Tongue (tissue), 2 donors: ENCODE data around the gene FERMT3. TPM values are rescaled to one million over a fixed set of nuclear protein-coding genes. Genes with fewer than 3 reads are reported as not detected.

ENCODE experiments used
- DNase-seq: peaks from one replicate; pipeline ENCODE4 v3.0.0-alpha.2; 2015
- total RNA-seq: library from RNA; depleted of rRNA; stranded (reverse); fragments of >200 nt; gene quantifications from one replicate; pipeline ENCODE4 v1.2.3, GENCODE V29; 2014

FERMT3 gene
- total RNA-seq, 1 donor from 2014 or later, result 5.7 TPM

DNA sequence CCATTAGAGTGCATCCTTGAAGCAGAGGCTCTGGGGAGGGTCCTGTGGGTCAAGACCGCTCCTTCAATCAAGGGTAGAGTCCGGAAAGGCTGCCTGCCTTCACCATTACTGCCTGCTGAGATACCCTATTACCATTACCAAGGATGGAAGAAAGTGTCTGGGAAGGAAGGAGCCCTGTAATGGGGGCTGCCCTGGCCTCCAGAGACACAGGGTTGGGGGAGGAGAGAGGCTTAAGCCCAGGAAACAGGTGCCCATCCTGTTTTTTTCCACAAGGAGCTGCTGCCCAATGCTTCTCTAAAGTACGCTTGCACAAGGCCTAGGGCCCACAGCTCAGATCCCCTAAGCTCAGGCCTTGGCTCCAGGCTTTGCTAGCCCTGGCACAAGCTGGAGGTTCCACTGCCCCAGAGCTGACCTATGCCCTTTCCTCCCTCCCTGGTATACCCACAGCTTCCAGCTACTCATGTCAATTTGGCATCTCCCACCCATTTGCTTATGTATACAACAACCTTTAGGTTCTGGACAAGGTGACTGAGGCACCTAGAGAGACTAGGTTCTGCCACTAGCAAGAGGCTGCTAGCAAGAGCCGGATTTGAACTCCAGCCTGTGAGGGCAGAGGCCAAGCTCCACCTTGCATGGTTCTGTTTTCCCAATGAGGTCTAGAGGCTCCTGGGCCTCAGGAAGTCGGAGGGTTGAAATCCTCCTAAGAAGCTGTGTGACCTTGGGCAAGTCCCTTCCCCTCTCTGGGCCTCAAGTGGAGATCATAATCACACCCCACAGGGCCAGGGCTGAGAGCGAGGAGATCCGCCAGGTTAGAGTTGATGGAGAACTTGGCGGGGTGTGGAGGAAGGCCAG is 43.3 kb downstream of the FERMT3 start:
- no peak for DNase-seq

DNA sequence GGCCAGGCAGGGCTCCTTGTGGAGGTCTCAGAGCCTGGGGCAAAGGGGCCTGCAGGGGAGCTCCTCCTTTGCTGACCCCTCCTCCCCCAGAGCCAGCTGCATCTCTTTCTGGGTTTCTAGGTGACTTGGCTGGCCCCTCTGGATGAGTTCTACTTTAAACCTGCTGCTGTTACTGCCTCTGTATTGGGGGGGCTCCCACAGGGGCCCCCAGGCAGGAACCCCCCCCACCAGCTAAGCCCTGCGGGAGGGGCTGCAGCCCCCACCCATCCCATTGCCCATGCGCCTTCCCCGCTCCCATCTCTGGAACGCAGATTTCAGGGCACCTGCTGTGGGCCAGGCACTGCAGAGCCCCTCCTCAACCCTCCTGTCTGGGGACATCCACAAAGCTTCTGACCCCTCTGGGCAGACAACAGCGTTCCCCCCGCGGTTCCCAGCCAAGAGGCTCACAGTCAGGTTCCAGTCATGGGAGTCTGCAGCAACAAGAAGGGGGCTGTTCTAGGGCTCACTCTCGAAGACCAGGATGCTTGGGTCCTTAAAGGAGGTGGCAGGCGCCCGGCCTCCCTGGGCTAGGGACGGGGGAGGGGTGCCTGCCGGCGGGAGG is 44.0 kb downstream of the FERMT3 start:
- DNase-seq, result no peak

DNA sequence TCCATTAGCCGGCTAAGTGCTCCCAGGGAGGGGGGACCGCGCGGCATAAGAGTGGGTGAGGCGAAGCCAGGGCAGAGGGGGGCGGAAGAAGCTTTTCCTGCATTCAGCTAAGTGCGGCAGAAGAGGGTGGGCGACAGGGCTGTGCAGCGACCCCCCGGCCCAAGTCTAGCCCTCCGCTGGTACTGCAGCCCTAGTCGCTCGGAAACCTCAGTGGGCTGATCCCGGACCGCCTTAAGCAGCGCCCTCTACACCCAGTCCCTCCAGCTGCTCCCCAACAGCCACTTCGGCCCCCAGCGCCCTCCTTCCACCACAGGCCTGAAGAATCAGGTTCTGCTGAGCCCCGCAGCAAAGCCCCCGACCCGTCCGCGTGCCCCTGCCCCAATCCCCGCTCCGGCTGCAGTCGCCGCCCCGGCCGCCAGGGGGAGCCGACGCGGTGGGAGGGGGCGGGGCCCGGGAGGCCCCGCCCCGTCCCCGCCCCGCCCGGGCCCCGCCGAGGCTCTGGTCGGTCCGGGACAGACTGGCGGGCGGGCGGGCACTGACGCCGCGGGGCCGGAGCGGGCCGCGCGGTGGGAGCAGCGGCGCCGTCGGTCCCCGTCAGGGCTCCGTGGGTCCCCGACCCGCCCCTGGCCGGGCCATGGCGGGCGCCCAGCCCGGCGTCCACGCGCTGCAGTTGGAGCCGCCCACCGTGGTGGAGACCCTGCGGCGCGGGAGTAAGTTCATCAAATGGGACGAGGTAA is 44.7 kb downstream of the FERMT3 start, which contains the start of gene PLCB3:
TSS of gene PLCB3 (plus strand) at position 515 of the 737 bp plus-strand sequence. CDS start at position 635, 120 bp downstream.
- peak; percentile 62 for DNase-seq

DNA sequence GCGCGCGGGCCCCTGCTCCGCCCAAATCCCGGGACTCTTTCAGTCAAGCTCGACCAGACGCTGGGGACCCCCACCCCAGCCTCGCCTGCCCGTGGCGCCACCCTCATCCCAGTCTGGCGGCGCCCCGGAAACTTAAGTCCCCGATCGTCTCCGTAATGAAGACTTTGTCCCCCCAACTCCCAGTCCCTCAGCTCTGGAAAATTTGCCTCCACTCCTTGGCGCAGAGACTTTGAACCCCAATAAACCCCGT is 45.2 kb downstream of the FERMT3 start:
- DNase-seq, result no peak

DNA sequence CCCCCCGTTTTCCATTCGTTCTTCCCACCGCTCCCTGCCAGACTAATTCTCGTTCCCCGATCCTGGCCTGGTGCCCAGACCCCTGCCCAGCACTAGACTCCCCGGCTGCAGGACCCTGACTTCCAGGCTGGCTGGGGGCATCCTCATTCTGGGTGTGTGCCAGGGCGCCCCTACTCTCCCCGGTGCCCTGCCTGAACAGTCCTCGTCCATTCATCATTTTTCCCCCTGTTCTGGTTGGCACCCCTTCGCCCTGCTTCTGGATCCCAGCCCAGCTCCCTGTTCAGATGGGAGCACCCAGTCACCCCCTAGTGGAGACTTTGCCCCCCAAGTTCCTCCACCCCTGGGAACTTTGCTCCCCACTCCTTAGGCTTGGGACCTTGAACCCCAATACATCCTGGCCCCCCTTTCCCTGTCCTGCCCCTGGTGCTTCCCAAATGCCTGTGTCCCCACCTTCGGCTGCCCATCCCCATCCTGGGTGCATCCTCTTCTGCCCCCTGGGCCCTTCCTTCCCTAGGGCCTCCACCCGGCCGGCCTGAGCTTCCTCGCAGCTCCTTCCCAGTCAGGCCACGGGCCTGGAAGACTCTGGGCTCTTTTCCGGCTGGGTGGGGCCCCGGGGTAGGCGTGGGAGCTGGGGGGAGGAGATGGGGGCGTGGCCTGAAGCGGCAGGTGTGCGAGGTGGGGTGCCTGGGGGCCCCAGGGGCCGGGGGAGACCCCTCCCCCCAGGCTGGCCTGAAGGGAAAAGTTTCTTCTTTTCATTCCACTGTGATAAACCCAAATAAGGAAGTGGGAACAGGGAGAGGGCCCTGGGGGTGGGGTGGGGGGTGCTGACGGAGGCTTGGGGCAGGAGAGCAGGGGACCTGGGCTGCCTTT is 45.7 kb downstream of the FERMT3 start:
- DNase-seq, result no peak

DNA sequence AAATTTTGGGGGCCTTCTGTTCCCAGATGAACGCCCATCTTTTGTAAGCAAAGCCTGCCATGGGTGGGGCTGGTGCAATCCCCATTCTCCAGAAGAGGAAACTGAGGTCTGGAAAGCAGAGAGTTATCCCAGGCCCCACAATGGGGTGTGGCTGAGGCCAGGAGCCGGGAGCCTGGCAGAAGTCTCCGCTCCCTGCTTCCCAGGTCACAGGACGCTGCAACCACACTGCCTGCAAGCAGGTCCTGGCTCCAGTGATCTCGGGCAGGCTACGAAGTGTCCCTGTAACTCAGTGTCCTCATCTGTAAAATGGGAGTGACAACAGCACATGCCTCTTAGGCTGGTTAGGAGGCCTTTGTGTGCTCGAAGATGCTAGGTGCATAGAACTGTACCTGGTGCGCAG is 46.5 kb downstream of the FERMT3 start:
- DNase-seq, result no peak

DNA sequence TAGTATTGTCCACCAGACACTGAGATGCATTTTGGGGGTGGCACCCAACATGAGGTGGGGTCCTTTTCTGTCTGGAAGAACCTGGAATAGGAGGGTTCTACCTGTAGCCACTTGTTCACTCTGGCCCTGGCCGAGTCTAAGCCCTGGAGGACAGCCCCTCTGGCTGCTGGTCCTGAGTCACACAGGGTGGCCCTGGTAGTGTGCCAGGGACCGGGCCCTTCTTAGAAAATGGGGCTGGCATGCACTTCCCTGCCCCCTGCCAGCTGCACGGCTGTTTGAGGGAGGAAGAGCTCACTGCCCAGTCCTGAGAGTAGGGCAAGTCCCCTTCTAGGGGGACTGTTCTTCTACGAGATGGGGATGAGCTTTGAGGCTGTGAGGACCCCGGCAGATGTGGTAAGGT is 47.0 kb downstream of the FERMT3 start:
- DNase-seq, result no peak

DNA sequence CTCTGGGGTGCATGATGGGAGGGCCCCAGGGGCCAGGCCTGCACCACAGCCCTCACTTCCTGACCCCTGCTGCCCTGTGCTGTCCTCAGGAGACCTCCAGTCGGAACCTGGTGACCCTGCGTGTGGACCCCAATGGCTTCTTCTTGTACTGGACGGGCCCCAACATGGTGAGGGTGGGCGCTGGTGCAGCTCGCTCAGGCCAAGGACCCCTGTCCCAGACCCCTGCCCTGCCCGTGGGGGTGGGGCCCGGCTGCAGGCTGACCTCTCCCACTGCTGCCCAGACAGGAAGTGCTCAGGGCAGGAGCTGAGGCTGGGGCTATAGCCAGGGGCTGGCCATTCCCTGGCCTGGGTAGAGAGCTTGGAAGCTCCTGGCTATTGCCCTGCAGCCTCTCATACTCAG is 47.8 kb downstream of the FERMT3 start:
- no peak for DNase-seq

DNA sequence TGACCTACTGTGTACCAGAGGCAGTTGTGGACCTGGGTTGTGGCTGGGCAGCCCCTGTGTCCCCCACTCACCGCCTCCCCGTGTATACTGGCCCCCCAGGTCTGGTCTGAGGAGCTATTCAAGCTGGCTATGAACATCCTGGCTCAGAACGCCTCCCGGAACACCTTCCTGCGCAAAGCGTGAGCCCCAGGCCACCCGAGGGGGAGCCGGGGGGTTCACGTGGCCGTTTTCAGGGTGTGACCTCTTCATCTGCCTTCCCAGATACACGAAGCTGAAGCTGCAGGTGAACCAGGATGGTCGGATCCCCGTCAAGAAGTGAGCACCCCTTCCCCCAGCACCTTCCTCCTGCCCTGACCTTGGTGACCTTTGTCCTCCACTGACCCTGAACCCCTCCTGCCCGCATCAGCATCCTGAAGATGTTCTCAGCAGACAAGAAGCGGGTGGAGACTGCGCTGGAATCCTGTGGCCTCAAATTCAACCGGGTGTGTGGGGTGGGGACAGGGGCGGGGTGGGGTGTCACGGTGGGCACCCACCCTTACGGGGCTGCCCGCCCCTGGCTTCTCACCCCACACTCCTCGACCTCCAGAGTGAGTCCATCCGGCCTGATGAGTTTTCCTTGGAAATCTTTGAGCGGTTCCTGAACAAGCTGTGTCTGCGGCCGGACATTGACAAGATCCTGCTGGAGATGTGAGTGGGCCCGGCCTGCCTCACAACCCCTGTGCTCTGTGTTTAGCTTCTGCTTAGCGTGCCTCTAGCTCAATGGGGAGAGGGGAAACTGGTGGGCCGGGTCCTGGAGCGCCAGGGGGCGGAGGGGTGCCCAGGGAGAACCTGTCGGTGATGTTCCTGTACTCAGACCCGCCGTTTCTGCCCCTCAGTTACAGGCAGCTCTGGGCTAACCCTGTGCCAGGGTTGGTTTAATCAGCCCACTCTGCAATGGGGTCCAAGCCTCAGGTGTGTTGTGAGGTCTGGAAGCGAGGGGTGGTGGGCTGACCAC is 48.9 kb downstream of the FERMT3 start:
- no peak for DNase-seq

DNA sequence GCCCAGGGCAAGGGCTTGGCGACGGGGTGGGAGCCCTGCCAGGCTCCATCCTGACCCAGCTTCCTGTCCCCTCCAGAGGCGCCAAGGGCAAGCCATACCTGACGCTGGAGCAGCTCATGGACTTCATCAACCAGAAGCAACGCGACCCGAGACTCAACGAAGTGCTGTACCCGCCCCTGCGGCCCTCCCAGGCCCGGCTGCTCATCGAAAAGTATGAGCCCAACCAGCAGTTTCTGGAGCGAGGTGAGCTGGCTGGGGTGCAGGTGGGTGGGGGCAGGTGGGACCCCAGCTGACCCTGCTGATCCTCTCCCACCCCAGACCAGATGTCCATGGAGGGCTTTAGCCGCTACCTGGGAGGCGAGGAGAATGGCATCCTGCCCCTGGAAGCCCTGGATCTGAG is 49.8 kb downstream of the FERMT3 start:
- DNase-seq, result no peak

DNA sequence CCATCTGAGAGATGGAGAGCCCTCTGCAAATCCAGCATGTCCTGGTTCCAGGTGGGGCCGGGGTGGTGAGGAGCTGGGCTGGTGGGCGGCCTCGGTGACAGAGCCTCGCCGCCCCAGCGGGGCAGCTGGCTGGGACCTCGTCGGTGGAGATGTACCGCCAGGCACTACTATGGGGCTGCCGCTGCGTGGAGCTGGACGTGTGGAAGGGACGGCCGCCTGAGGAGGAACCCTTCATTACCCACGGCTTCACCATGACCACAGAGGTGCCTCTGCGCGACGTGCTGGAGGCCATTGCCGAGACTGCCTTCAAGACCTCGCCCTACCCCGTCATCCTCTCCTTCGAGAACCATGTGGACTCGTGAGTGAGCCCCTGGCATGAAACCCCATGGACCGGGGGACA is 51.8 kb downstream of the FERMT3 start:
- DNase-seq, result no peak

DNA sequence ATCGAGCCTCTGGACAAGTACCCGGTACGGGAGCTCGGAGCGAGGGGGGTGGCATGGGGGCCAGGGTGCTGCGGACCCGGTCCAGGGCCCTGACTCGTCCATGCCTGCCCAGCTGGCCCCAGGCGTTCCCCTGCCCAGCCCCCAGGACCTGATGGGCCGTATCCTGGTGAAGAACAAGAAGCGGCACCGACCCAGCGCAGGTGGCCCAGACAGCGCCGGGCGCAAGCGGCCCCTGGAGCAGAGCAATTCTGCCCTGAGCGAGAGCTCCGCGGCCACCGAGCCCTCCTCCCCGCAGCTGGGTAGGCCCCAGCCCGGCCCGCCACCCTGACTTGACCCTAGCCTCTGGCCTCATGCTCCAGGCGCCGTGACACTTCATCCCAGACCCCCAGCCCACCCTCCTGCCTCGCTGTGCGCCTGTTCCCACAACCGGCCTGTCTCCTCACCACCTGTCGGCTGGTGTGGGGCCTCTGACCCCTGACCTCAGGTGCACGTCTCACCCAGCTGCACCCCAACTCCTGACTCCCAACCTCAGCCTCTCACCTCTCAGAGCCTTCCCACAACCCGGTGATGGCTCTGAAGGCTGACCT is 52.5 kb downstream of the FERMT3 start:
- DNase-seq, result no peak

DNA sequence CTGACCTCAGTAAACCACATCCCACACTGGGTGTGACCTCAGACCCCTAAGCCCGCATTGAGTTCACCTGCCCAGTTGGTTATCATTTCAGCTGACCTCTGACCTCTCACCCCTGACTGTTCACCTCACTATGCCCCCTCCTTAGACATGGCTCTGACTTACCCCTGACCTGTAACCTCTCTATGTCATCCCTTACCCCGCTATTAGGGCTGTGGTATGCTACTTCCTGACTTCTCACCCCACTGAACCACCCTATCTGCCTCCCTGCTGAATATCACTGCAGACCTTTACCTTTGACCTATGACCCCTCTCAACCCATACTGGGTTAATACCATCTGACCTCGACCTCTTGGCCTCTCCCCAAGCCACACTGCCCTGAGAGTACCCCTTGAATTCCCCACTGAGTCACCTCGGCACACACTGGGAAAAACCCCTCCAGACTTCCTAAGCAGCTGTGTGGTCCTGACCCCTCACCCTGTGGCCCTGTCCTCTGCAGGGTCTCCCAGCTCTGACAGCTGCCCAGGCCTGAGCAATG is 53.1 kb downstream of the FERMT3 start:
- no peak for DNase-seq

DNA sequence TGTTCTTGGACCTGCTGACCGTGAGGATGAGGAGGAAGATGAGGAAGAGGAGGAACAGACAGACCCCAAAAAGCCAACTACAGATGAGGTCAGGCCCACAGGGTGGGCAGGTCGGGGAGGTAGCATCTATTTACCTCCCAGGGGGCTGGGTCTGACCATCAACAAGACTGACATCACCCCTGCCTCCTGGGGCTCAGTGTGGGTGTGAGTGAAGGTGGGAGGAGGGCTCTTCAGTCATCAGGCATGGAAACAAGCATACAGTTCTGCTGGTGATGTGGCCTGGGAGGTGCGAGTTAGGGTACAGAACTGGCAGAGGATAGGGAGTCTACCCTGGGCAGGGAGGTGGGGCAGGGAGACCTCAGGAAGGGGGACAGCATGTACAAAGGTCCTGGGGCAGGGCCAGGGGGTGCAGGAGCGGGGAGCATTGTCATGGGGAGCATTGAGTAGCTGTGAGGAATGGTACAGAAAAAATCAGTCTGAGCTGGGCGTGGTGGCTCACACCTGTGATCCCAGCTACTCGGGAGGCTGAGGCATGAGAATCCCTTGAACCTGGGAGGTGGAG is 53.7 kb downstream of the FERMT3 start:
- DNase-seq, result no peak

DNA sequence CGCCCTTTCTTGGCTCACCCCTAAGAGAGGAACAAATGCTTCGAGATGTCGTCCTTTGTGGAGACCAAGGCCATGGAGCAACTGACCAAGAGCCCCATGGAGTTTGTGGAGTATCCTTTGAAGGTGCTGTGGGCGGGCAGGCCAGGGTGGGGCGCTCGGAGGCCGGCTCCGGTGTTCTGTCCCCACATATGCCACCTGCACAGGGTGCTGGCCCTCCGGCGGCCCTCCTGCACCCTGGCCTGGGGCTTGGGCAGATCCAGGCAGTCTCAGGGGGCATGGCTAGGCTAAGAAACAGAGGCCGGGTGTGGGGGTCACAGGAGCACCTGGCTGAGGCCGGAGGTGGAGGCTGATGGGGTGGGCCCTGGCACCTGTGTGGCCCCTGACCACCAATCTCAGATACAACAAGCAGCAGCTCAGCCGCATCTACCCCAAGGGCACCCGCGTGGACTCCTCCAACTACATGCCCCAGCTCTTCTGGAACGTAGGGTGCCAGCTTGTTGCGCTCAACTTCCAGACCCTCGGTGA is 55.1 kb downstream of the FERMT3 start:
- no peak for DNase-seq

DNA sequence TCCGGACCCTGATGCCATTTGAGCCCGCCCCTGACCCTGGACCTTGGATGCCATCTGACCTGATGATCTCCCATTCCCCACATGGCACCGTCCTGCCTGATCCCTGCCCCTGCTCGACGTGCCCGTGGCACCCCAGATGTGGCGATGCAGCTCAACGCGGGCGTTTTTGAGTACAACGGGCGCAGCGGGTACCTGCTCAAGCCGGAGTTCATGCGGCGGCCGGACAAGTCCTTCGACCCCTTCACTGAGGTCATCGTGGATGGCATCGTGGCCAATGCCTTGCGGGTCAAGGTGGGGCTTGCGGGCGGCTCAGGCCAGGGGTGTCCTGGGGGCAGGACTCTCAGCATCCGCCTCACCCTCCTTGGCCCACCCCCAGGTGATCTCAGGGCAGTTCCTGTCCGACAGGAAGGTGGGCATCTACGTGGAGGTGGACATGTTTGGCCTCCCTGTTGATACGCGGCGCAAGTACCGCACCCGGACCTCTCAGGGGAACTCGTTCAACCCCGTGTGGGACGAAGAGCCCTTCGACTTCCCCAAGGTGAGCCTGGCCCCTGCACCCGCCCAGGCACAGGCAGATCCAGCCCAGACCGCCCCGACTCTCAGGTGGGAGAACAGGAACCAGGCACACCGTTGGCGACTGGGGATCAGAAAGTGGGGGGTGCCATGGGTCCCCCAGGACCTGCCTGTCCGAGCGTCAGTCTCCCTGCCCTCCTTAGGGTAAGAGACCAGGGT is 55.9 kb downstream of the FERMT3 start:
- no peak for DNase-seq

DNA sequence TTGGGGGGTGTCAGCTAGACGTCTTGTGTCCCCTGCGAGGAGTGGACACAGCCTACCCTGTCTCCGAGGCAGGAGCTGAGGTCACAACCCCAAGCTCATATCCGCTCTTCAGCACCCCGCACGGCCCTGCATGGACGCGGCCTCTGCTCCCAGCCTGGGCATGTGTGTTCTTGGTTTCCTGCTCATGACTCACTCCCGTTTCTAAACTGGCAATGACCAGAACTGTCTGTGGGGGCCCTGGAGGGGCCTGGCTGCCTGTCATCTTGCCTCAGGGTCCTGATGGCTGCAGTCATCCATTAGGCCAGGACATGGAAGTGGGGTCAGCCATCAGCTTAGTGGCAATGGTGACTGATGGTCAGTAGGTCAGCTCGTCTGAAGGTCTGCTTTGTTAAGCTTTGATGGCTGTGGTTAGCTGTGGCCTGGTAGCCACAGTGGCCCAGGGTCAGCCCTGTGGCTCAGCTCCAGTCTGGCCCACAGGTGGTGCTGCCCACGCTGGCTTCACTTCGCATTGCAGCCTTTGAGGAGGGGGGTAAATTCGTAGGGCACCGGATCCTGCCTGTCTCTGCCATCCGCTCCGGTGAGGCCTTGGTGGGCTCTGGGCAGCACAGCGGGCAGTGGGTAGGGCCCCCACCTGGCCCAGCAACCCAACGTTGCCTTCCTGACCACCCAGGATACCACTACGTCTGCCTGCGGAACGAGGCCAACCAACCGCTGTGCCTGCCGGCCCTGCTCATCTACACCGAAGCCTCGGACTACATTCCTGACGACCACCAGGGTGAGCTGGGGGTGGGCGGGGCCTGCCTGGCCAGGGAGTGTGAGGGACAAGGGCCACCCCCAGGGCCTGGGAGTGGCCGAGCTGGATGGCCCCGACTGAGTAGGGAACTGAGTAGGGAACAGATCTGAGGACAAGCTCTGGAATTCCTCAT is 56.8 kb downstream of the FERMT3 start:
- no peak for DNase-seq

DNA sequence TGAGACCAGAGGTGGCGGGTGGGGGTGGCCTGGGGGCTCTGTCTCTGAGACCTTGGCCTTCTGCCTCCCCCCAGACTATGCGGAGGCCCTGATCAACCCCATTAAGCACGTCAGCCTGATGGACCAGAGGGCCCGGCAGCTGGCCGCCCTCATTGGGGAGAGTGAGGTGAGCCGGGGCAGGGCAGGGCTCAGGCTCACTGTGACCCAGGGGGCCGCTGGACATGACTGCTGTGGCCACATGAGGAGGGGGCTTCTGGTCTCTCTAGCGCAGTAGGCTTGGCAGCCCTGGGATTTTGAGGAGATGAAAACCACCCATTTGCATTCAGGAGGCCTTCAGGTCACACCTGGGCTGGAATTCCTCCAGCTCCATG is 57.4 kb downstream of the FERMT3 start:
- no peak for DNase-seq
